ENCODE data around the gene HDAC5. TPM values are rescaled to one million over a fixed set of nuclear protein-coding genes. Genes with fewer than 3 reads are reported as not detected.

HDAC5 gene
- total and polyA plus RNA-seq, 2 of the 8 experiments (the other 6 are each of a cell fraction or from before 2014, with no cell fraction given) = 48.5 to 54.4 TPM

DNA sequence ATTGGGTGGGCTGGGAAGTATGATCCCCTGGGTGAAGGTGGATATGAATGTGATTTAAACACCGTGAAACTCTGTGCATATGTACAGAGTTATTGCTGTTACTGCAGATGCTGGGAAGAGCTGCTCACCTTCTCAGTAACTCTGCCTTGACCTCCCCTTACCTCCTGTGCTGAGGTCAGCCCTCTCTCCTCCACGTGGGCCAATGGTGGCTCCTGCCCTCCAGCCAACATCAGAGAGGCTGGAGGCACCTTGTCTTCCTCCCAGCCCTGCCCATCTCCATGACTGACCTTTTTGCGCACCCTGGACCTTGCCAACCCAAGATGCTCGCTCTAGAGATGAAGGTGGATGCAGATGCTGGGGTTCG, 46.7 kb upstream of the HDAC5 start:
- 94% methylated on average over 5 of the region's 5 CpGs; no CpG with 5 or more reads in 1 of the 2 experiments for WGBS, 2 experiments (ENCODE audit: extremely low coverage in 1 of 2, insufficient coverage in 1 of 2, insufficient read length in 1 of 2, insufficient replicate concordance in 2 of 2, low coverage in 1 of 2, low lambda C conversion rate in 2 of 2, missing lambda C conversion rate in 1 of 2)
- no peak for FAIRE-seq
- Histone ChIP-seq H3K14ac (ENCODE audit: insufficient read length) (no peak overlapping the region), H3K9ac (replicated peaks in 1 of 4; ENCODE audit: extremely low read depth in 1 of 4, low read depth in 3 of 4, low read length in 3 of 4) (no peak overlapping the region), H3K27ac (ENCODE audit: low read depth, low read length) (peak overlapping the region; percentile 13; the same call in 1 of the 2 replicates), H3K79me2 (ENCODE audit: control insufficient read depth in 1 of 2, insufficient read depth in 2 of 2, low read length in 2 of 2) (no peaks in the 10 kb centered on the region), H3K56ac (replicated peaks; ENCODE audit: insufficient read length, low read depth, low read length) (no peak overlapping the region), H2BK12ac (ENCODE audit: low read depth, low read length) (peak overlapping the region; percentile 75; the same call in 1 of the 2 replicates), H3K79me1 (ENCODE audit: low read depth, low read length) (no peaks in the 10 kb centered on the region), H3K36me3 (ENCODE audit: control insufficient read depth in 2 of 4, insufficient read depth in 4 of 4, low read length in 3 of 4) (0 out of 8 replicates have a peak, but pooled peaks cover 0 to 3% (median 0%) of the 10 kb centered on the region in 4 experiments), H3K18ac (ENCODE audit: extremely low read depth, low read length) (no peak overlapping the region; the same call in 1 of the 2 replicates), H3K23ac (ENCODE audit: insufficient read length) (no peak overlapping the region), H2AFZ (ENCODE audit: low read length) (no peak overlapping the region), H4K8ac (ENCODE audit: extremely low read depth, insufficient read depth, low read length) (no peak overlapping the region), H3K4me3 (ENCODE audit: extremely low read depth in 1 of 4, insufficient read depth in 2 of 4, low read depth in 3 of 4, low read length in 4 of 4) (no peak overlapping the region), H2BK15ac (ENCODE audit: low read length) (peak overlapping the region; percentile 40; the same call in 1 of the 2 replicates), H3K23me2 (ENCODE audit: low read depth, low read length) (no peaks in the 10 kb centered on the region), H3K4me2 (ENCODE audit: insufficient read depth in 1 of 2, low read depth in 2 of 2, low read length in 2 of 2) (peak overlapping the region; percentile 10 to 40; a peak in 1 of 4 replicates), H3K4me1 (replicated peaks in 1 of 4; ENCODE audit: control insufficient read depth in 3 of 4, insufficient read depth in 4 of 4, low read length in 3 of 4) (peaks cover 0 to 15% (median 8%) of the 10 kb centered on the region in 4 experiments; a peak in 5 of 7 replicates), H4K5ac (ENCODE audit: insufficient read length, low read depth, low read length) (no peak overlapping the region), H2AK5ac (ENCODE audit: low read depth, low read length) (no peak overlapping the region), H2BK120ac (replicated peaks; ENCODE audit: low read depth, low read length) (no peak overlapping the region), H3K4ac (replicated peaks; ENCODE audit: insufficient read length, low read depth, low read length) (no peak overlapping the region), H3K9me3 (ENCODE audit: insufficient read depth in 2 of 2, low read depth in 1 of 2, low read length in 1 of 2) (no peaks in the 10 kb centered on the region), H4K20me1 (replicated peaks in 1 of 2; ENCODE audit: control insufficient read depth in 1 of 2, insufficient read depth in 2 of 2, low read length in 2 of 2) (no peaks in the 10 kb centered on the region), H4K91ac (replicated peaks; ENCODE audit: insufficient read length, low read length) (no peak overlapping the region), H3K27me3 (replicated peaks in 1 of 4; ENCODE audit: control insufficient read depth in 3 of 4, extremely low read depth in 1 of 4, insufficient read depth in 3 of 4, low read length in 3 of 4) (no peaks in the 10 kb centered on the region), H2BK20ac (ENCODE audit: low read length) (0 out of 2 replicates have a peak overlapping the region, but pooled peaks have one; percentile 48), H2BK5ac (ENCODE audit: low read depth, low read length) (peak overlapping the region; percentile 80)
- ChIA-PET CTCF (ENCODE audit: partially characterized antibody) (interaction anchor here (1.4 to 8.1 kb wide), 13 partner anchors 10 to 187 kb away, joined by 3 to 61 read pairs (median 14); partner anchors contain the start of genes HDAC5 and TMUB2), POLR2A (ENCODE audit: partially characterized antibody) (interaction anchor here (0.6 to 8.7 kb wide), 11 partner anchors 11 to 180 kb away, joined by 3 to 84 read pairs (median 4); partner anchors contain the start of genes HDAC5, LSM12 and TMUB2)
- TF ChIP-seq CBX8 (IDR thresholded peaks at IDR 0.05; ENCODE audit: borderline replicate concordance, low read depth, low read length) (no peak), POLR2A (IDR thresholded peaks at IDR 0.05; ENCODE audit: control extremely low read depth in 1 of 2, low read depth in 2 of 2, low read length in 2 of 2) (no peak), POLR2AphosphoS5 (IDR thresholded peaks at IDR 0.05; ENCODE audit: low read depth, low read length) (no peak), CBX5 (IDR thresholded peaks at IDR 0.05; ENCODE audit: low read depth, low read length) (no peak), HDAC6 (IDR thresholded peaks at IDR 0.05; ENCODE audit: low read depth, low read length) (no peak), CTBP2 (IDR thresholded peaks at IDR 0.05; ENCODE audit: borderline replicate concordance, insufficient read depth, insufficient read length, low read length) (no peak), CTCF (IDR thresholded peaks at IDR 0.05; ENCODE audit: control extremely low read depth in 1 of 3, insufficient read depth in 1 of 3, low read depth in 1 of 3, low read length in 3 of 3) (no peak), RAD21 (IDR thresholded peaks at IDR 0.05 in 1 of 2, conservative IDR thresholded peaks at IDR 0.05 in 1 of 2; ENCODE audit: low read depth in 2 of 2, low read length in 2 of 2) (no peak)
- DNase-seq (ENCODE audit: low read depth in 1 of 2, low spot score in 2 of 2) = no peak

Measured in H1 (cell line).